Skin of body (tissue), 3 donors: Measurements from ENCODE around the gene UVRAG. TPM values are rescaled to one million over a fixed set of nuclear protein-coding genes. Genes with fewer than 3 reads are reported as not detected.

Experiments
- DNase-seq: peaks from one replicate; lab custom pipeline; 2025; lab: John Stamatoyannopoulos, UW
- small RNA-seq: library from RNA; depleted of rRNA; stranded (forward); fragments of <200 nt; gene quantifications from one replicate; pipeline ENCODE3, GENCODE V24; 2014; ENCODE audit warnings: low replicate concordance
- total RNA-seq: library from RNA; depleted of rRNA; stranded (reverse); fragments of >200 nt; gene quantifications from one replicate; pipeline ENCODE4 v1.2.3, GENCODE V29; 2014

UVRAG gene
- total RNA-seq, 1 donor from 2014 or later = 28.5 TPM

DNA sequence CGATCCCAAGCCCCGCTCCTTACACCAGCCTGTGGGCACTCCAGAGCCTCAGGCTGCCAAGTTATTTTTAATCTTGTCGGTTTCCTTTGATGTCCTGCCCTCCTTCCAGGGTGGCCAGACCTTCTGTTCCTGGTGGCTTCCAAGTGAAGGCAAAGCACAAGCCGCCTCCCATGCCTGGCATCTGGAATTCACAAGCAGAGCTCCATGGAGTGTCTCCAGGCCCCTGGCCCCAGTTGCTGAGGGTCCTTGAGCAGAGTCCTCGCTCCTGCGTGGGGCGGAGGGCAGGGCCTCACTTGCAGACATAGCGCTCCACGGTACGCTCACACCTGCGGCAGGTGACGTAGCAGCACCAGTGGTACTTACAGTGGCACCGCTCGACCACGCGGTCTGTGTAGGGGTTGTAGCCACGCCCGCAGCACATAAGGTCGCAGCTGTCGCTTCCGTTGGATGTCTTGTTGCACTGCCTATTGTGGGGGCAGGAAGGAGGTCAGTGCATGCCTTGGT lies 371.8 kb downstream of the UVRAG start:
- DNase-seq = no peak

DNA sequence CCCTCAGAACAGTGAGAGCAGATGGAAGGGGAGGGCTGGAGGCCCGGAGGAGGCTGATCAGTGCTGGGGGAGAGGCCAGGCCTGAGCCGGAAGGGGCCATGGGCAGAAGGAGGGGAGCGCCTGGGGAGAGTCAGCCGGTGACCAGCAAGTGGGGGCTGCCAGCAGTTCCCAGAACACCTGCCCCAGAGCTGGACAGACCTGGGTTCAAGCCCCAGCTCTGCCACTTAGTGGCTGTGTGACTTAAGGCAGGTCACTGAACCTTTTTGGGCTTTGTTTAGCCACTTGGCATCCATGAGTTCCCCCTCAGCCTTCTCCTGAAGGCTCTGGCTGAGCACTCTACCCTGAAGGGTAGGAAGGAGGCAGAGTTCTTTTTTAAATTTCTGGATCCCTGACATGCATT lies 373.9 kb downstream of the UVRAG start:
- no peak for DNase-seq

DNA sequence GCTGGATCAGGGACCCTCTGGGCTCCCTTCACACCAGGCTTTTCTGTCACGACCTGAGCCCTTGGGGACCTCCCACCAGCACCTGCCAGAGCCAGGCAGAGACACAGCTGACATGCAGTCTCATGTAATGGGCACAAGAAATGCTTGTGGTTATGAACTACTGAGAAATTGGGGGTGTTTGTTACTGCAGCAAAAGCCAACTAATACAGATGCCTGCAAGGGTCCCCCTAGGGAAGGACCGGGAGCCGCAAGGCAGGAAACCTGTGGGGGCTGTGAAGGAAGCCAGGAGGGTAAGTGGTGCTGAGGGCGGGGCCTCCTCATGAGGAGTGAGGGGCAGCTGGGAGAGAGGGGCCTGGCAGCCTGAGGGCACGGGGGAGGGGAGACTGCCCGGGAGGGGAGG lies 374.7 kb downstream of the UVRAG start:
- DNase-seq = no peak

DNA sequence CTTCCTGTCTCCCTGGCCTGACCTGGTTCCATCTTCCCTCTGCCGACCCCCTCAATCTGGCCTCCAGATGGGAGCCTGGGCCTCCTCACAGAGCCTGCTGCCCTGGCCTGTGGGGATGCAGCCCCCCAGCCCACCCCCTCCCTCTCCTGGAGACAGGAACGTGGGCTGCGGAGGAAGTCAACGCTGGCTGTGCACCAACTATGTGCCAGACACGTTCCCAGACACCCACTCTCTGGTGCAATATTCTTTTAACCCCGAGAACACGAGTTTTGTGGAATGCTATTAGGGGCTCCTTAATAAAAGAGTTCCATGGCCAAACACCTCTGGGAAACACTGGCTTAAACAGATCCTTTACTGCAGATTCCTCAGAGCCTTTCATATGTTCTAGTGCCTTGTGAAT lies 375.4 kb downstream of the UVRAG start:
- no peak for DNase-seq

Small RNA genes within 50 kb of the gene (small RNA-seq; reads per million reads assigned to genes)
- gene RF00019 (not detected), gene RNA5SP344 (not detected)

Other genes with a start within 250 kb of the UVRAG start
- 1.9 TPM for gene MAP6, start 146.2 kb upstream of the UVRAG start, total RNA-seq
- 9.6 TPM for gene MOGAT2, start 97.4 kb upstream of the UVRAG start, total RNA-seq
- gene DGAT2, start 46.4 kb upstream of the UVRAG start, total RNA-seq = 79.3 TPM